ENCODE measurements around the gene SSBP3.

SSBP3 gene

DNA sequence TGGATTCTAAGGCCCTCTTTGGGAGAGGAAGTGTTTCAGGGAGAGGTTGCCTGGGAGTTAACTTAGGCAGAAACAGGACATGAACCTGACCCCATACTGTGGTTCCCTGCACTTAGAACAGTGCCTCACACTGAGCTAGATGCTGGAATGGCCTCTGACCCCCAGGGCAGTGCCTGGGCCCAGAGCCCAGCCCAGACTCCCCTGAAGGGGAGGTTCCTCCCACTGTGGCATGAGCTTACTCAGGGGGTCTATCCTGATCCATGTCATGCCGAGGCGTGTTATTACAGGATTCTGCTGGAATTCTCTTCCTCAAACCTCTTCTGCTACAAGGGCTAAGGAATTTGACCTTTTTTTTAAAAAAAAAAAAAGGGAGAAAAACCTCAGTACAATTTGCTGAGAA is 134.1 kb downstream of the SSBP3 start:
- no peaks in the 10 kb centered on the region for H3K36me3 ChIP-seq (replicated peaks; ENCODE audit: low read depth, low read length)
- no peaks in the 10 kb centered on the region for H4K20me1 ChIP-seq (ENCODE audit: insufficient read depth, low read length)
- H3K4me1 ChIP-seq (ENCODE audit: low read length), result peaks cover 13% of the 10 kb centered on the region
- TF ChIP-seq, protein P1, sequence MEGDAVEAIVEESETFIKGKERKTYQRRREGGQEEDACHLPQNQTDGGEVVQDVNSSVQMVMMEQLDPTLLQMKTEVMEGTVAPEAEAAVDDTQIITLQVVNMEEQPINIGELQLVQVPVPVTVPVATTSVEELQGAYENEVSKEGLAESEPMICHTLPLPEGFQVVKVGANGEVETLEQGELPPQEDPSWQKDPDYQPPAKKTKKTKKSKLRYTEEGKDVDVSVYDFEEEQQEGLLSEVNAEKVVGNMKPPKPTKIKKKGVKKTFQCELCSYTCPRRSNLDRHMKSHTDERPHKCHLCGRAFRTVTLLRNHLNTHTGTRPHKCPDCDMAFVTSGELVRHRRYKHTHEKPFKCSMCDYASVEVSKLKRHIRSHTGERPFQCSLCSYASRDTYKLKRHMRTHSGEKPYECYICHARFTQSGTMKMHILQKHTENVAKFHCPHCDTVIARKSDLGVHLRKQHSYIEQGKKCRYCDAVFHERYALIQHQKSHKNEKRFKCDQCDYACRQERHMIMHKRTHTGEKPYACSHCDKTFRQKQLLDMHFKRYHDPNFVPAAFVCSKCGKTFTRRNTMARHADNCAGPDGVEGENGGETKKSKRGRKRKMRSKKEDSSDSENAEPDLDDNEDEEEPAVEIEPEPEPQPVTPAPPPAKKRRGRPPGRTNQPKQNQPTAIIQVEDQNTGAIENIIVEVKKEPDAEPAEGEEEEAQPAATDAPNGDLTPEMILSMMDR (IDR thresholded peaks at IDR 0.05; ENCODE audit: low read depth, low read length), result no peak
- TF ChIP-seq EZH2phosphoT487 (IDR thresholded peaks at IDR 0.05; ENCODE audit: low read depth), result no peak
- no peaks in the 10 kb centered on the region for H3K9me3 ChIP-seq (ENCODE audit: insufficient read depth, low read length)
- no peak overlapping the region for H3K27ac ChIP-seq (ENCODE audit: low read length)
- H3K79me2 ChIP-seq (ENCODE audit: low read length), result no peaks in the 10 kb centered on the region
- H3K27me3 ChIP-seq (ENCODE audit: low read depth, low read length), result no peaks in the 10 kb centered on the region
- no peak overlapping the region for H2AFZ ChIP-seq (ENCODE audit: low read depth, low read length)
- no peak overlapping the region for H3K4me3 ChIP-seq (ENCODE audit: low read length)
- H3K9ac ChIP-seq (ENCODE audit: low read length), result no peak overlapping the region
- H3K4me2 ChIP-seq (ENCODE audit: low read length), result no peak overlapping the region

DNA sequence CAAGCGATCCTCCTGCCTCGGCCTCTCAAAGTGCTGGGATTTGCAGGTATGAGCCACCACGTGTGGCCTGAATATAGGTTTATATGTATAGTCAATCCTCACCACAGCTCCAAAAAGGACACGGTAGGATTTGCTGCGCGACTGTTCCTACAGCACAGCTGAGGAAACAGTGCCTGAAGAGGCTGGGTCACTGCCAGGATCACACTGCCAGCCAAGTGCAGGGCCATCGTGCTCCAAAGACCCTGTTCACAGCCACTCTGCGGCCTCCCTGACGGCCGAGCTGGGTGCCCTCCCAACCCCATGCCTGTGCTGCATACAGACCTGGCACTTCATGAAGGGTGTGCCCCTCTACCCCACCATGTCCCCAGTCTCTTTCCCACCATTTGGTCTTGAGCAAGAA is 134.9 kb downstream of the SSBP3 start:
- no peaks in the 10 kb centered on the region for H4K20me1 ChIP-seq (ENCODE audit: insufficient read depth, low read length)
- no peak overlapping the region for H3K9ac ChIP-seq (ENCODE audit: low read length)
- TF ChIP-seq, protein P1 (IDR thresholded peaks at IDR 0.05; ENCODE audit: low read depth, low read length), result no peak
- no peak for TF ChIP-seq EZH2phosphoT487 (IDR thresholded peaks at IDR 0.05; ENCODE audit: low read depth)
- no peak overlapping the region for H3K4me3 ChIP-seq (ENCODE audit: low read length)
- no peak overlapping the region for H3K4me2 ChIP-seq (ENCODE audit: low read length)
- no peak overlapping the region for H3K27ac ChIP-seq (ENCODE audit: low read length)
- no peaks in the 10 kb centered on the region for H3K9me3 ChIP-seq (ENCODE audit: insufficient read depth, low read length)
- peaks cover 13% of the 10 kb centered on the region for H3K4me1 ChIP-seq (ENCODE audit: low read length)
- H2AFZ ChIP-seq (ENCODE audit: low read depth, low read length), result no peak overlapping the region
- no peaks in the 10 kb centered on the region for H3K36me3 ChIP-seq (replicated peaks; ENCODE audit: low read depth, low read length)
- H3K27me3 ChIP-seq (ENCODE audit: low read depth, low read length), result no peaks in the 10 kb centered on the region
- no peaks in the 10 kb centered on the region for H3K79me2 ChIP-seq (ENCODE audit: low read length)

DNA sequence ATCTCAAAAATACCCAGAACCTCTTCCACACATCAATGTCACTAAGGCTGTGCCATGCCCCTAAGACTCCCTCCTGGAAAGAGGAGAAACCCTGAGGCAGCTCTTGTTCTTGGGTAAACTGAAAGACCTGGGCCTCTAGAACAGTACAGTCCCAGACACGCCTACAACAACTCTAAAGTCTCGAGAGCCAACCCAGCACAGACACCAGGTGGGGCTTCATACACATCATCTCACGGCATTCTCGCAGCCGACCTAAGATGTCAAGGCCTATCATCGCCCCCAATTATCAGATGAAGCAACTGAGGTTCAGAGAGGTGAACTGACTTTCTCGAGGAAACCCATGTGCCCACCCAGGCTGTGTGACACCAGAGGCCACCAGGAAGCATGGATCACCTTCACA is 135.7 kb downstream of the SSBP3 start:
- Histone ChIP-seq H3K36me3 (replicated peaks; ENCODE audit: low read depth, low read length) (no peaks in the 10 kb centered on the region), H3K4me3 (ENCODE audit: low read length) (no peak overlapping the region), H3K4me2 (ENCODE audit: low read length) (no peak overlapping the region), H3K27me3 (ENCODE audit: low read depth, low read length) (no peaks in the 10 kb centered on the region), H3K4me1 (ENCODE audit: low read length) (peaks cover 13% of the 10 kb centered on the region), H2AFZ (ENCODE audit: low read depth, low read length) (no peak overlapping the region), H3K9ac (ENCODE audit: low read length) (no peak overlapping the region), H4K20me1 (ENCODE audit: insufficient read depth, low read length) (no peaks in the 10 kb centered on the region), H3K79me2 (ENCODE audit: low read length) (no peaks in the 10 kb centered on the region), H3K9me3 (ENCODE audit: insufficient read depth, low read length) (no peaks in the 10 kb centered on the region), H3K27ac (ENCODE audit: low read length) (no peak overlapping the region)
- TF ChIP-seq, protein P1 (IDR thresholded peaks at IDR 0.05; ENCODE audit: low read depth, low read length), result no peak
- no peak for TF ChIP-seq EZH2phosphoT487 (IDR thresholded peaks at IDR 0.05; ENCODE audit: low read depth)

DNA sequence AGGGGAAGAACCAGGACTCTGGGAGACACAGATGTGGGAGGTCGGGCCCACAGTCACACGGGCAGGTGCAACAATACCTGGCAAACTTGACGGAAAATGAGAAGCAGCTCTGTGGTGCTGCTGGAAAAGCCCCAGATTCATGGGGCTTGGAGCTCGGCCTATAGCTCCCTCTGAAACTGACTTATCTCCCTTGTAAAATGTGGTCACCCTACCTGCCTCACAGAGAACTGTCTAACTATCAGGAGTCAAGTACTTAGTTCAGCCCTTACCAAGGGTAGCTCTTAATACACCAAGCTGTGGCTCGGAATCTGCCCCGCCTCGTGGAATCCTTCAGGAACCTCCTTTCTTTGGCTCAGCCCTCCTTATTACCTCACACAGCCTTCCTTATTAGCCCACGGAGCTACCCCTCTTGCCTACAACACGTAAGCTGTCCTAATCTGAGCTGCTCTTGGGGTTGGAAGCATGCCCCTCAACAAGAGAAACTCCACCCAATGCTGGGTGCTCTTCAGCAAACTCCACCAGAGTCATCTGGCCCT is 137.4 kb downstream of the SSBP3 start:
- Histone ChIP-seq H3K27ac (ENCODE audit: low read length) (no peak overlapping the region), H3K4me1 (ENCODE audit: low read length) (peaks cover 13% of the 10 kb centered on the region), H4K20me1 (ENCODE audit: insufficient read depth, low read length) (no peaks in the 10 kb centered on the region), H2AFZ (ENCODE audit: low read depth, low read length) (no peak overlapping the region), H3K79me2 (ENCODE audit: low read length) (no peaks in the 10 kb centered on the region), H3K9ac (ENCODE audit: low read length) (no peak overlapping the region), H3K36me3 (replicated peaks; ENCODE audit: low read depth, low read length) (no peaks in the 10 kb centered on the region), H3K4me2 (ENCODE audit: low read length) (no peak overlapping the region), H3K9me3 (ENCODE audit: insufficient read depth, low read length) (no peaks in the 10 kb centered on the region), H3K27me3 (ENCODE audit: low read depth, low read length) (no peaks in the 10 kb centered on the region), H3K4me3 (ENCODE audit: low read length) (no peak overlapping the region)
- TF ChIP-seq EZH2phosphoT487 (IDR thresholded peaks at IDR 0.05; ENCODE audit: low read depth), result no peak
- TF ChIP-seq, protein P1 (IDR thresholded peaks at IDR 0.05; ENCODE audit: low read depth, low read length), result no peak
